Fibroblast of lung (primary cell): ENCODE results near the gene CHORDC1. TPM values are rescaled to one million over a fixed set of nuclear protein-coding genes. Genes with fewer than 3 reads are reported as not detected.

Experiments
- polyA plus RNA-seq, 2 donors: library from polyadenylated mRNA; depleted of rRNA in 1 of 2; stranded (reverse) in 1 of 2; unstranded in 1 of 2; fragments of >200 nt; gene quantifications; 2 replicates each; pipeline ENCODE4 v1.2.1, GENCODE V29; 2011 to 2012; ENCODE audit warnings: missing spikeins in 1 of 2
- total RNA-seq: library from RNA; depleted of rRNA; stranded (reverse); fragments of >200 nt; gene quantifications from 2 replicates; pipeline ENCODE4 v1.2.1, GENCODE V29; 2014

The CHORDC1 gene
- total and polyA plus RNA-seq, 2 donors (not counting 1 experiment from before 2014, with no cell fraction given), result 15.8 to 46.9 TPM

Other genes with a start within 250 kb of the CHORDC1 start
- gene TRIM49C, start 191.9 kb downstream of the CHORDC1 start, total RNA-seq, result not detected in 2 replicates
- not detected in 2 replicates for gene TRIM49C, start 191.9 kb downstream of the CHORDC1 start, polyA plus RNA-seq
- gene UBTFL1, start 137.1 kb downstream of the CHORDC1 start, total RNA-seq, result not detected in 2 replicates
- not detected in 2 replicates for gene UBTFL1, start 137.1 kb downstream of the CHORDC1 start, polyA plus RNA-seq
- gene NAALAD2, start 88.4 kb downstream of the CHORDC1 start, total RNA-seq, result 0.66 and 0.77 TPM in 2 replicates
- gene NAALAD2, start 88.4 kb downstream of the CHORDC1 start, polyA plus RNA-seq, result 0.73 and 2.2 TPM in 2 replicates